Vein endothelial cell (primary cell): ENCODE measurements around the gene WDR76. TPM values are rescaled to one million over a fixed set of nuclear protein-coding genes. Genes with fewer than 3 reads are reported as not detected.

Source experiments
- small RNA-seq: library from RNA; depleted of rRNA; stranded (forward); fragments of <200 nt; gene quantifications from one replicate; pipeline ENCODE3, GENCODE V24; 2012
- total RNA-seq: library from RNA; depleted of rRNA; stranded (reverse); fragments of >200 nt; gene quantifications from 2 replicates; pipeline ENCODE4 v1.2.3, GENCODE V29; 2012

The WDR76 gene
- 10.1 and 28.7 TPM in 2 replicates for total RNA-seq

DNA sequence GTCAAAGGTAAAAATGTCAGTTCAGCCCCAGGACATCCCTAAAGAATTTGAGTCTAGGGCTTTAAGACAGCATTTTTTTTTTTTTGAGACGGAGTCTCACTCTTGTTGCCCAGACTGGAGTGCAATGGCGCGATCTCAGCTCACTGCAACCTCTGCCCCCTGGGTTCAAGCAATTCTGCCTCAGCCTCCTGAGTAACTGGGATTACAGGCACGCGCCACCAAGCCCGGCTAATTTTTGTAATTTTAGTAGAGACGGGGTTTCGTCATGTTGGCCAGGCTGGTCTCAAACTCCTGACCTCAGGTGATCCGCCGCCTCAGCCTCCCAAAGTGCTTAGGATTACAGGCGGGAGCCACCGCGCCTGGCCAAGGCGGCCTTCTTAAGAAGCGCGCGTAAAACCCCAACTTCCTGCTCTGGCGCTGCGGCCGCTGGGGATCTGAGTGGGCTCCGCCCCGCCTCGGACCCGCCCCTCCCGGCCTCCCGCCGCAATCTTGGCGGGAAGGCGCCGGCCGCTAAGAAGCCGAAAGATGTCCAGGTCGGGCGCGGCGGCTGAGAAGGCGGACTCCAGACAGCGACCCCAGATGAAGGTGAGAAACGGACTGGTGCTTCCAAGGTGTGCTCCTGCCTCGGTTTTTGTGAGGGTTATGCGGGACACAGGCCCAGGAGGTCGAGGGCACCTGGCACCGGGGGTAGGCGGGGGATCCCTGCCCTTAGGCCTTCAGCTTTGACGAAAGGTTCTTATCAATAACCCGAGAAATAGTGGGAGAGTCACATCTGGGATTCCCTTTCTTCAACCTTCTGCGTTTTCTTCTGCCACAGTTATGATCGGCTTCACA, at the start of gene WDR76:
Gene WDR76 (plus strand): TSS at position 495 of the 834 bp plus-strand sequence. CDS start 31 bp downstream, at position 526.

DNA sequence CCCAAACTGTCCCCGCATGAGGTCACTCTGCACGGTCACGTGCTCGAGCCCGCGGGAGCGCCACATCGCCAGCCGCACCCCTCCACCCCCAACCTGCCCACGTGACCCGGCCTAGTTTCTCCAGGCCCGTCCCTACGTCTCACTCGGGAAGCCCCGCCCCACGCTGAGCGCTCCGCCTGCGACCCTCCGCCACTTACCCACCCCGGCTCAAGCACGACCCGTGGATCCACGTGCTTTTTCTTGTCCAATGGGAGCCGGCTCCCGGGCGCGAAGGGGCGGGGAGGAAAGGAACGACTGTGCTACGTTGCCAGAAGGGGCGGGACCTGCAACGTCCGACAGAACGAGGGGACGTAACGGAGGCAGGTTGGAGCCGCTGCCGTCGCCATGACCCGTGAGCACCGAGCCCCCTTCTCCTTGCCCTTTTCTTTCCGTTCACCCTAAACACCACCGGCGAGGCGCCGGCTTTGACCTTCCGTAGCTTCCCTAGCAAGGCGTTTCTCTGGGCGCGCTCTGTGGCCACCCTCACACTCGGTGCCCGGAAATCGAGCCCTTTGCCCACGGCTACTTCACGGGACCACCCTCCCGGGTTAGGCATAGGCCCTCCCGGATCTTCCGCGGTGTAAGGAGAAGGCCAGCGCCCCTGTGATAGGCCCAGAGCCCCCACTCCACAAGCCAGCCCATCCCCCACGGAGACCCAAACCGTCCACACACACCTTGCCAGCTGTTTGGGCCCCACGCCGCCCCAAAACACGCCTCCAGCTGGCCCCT, 34.6 kb upstream of the WDR76 start, which contains the start of gene SERF2:
Gene SERF2 (plus strand): TSS at position 328 of the 768 bp plus-strand sequence. CDS start 57 bp downstream, at position 385.

DNA sequence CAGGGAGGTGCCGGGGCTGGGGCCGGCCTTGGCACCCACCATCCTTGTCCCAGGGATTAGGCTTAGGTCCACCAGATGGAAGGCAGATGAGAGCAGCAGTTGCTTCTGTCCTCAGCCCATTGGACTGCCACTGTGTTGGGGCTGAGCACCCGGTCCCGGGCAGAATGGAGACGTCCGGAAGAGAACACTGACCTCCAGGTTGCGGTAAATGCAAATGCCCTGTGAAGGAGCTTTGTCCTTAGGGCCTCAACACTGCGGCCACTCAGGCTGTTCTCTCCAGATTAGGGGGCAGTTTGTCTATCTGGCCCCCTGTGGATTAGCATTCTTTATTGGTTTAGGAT, 26.9 kb upstream of the WDR76 start, which contains the start of gene SERINC4:
Gene SERINC4 (minus strand): TSS at position 276 of the 341 bp plus-strand sequence. CDS start 234 bp downstream, at position 42.

DNA sequence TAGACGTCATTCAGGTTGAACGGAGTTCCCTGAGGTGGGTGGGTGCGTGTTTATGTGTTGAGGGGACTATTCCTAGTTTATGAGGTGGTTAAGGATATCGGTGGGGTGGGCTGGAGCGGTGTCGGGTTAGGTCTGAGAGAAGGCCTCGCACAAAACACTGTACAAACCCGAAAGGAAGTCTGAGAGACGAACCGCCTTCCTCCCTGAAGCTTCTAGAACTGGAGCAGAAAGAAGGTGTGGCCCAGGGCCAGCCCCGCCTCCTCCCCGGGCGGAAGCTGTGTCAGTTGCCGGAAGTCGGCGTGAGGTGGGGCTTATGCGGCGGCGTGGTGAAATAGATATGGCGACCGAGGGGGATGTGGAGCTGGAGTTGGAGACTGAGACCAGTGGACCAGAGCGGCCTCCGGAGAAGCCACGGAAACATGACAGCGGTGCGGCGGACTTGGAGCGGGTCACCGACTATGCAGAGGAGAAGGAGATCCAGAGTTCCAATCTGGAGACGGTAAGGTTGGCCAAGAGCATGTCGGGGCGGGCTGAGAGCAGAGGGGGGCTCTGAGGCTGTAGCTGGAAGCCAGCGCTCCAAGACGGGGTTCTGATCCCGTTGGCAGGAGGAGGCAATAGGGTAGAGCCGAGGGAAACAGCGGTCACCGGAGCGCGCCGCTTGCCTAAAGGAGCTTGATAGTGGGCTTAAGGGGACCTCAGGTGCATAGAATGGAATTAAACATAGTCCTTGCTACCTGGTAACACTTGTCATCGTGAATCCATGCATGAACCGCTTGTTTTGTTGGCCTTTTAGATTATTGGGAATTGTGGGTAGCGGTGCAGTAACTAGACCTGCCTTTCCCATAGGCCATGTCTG, 26.3 kb upstream of the WDR76 start, which contains the start of gene HYPK:
Gene HYPK (plus strand): TSS at position 314 of the 856 bp plus-strand sequence. CDS start 24 bp downstream, at position 338.

DNA sequence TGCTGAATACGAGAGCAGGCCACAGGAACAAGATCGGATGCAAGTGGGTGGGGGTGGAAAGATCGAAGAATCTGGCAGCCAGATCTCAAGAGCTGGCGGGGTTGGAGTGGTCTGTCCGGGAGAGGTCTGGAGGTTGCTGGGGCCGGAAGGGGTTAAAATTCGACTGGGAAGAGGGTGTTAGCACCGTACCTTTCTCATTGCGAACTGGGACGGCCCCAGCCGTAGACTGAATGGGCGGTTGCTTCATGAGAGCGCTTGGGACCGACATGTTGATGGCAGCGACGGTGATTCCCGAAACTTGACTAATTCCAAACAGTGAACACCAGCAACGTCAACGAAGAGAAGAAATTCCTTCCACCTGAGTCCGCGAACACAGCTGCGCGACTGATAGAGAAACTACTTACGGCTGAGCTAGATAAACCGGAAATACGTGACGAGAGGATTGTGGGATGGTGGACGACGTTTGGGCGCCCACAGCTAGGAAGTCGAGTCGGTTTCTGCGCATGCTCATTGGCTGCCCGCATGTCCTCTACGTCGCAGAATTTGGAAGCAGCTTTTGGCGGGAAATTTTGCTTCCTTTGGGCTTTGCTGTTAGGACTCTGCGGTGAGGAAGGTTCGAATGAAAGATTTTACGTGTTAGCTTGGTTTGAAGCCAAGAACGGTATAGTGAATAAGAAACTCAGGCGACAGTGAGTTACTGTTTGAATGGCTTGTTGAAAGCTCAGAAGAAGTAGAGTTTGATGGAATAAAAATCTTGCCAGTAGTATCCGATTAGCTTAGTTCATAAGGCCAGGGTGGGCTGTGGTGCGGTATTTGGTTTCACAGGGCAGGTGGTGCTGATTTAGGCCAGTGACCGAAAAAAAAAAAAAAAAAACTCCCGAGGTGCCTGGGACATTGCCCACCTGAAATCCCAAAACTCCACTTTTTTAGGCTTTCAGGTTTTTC, 2.2 kb upstream of the WDR76 start, which contains the start of gene MFAP1:
Gene MFAP1 (minus strand): TSS at position 389 of the 945 bp plus-strand sequence. CDS start 121 bp downstream, at position 268.

Small RNAs within 50 kb of the gene (small RNA-seq; reads per million reads assigned to genes)
- gene MIR1282: not detected
- not detected for gene RF00019

Other genes starting within 250 kb of the WDR76 start
- 39.2 and 64.1 TPM in 2 replicates for gene PPIP5K1, start 236.8 kb upstream of the WDR76 start, total RNA-seq
- gene CKMT1B, start 233.0 kb upstream of the WDR76 start, total RNA-seq: not detected in 2 replicates
- gene STRC, start 208.2 kb upstream of the WDR76 start, total RNA-seq: not detected in 2 replicates
- 0.48 and 1.6 TPM in 2 replicates for gene CATSPER2, start 178.2 kb upstream of the WDR76 start, total RNA-seq
- not detected in 2 replicates for gene CKMT1A, start 133.1 kb upstream of the WDR76 start, total RNA-seq
- gene PDIA3, start 80.6 kb upstream of the WDR76 start, total RNA-seq: 192 and 220 TPM in 2 replicates
- 1.5 and 3.6 TPM in 2 replicates for gene ELL3, start 50.0 kb upstream of the WDR76 start, total RNA-seq
- gene SERF2, start 34.7 kb upstream of the WDR76 start, total RNA-seq: 444 and 550 TPM in 2 replicates
- gene SERINC4, start 26.8 kb upstream of the WDR76 start, total RNA-seq: under 0.01 TPM in 1 of 2 replicates, not detected in the other
- 3.6 and 5.0 TPM in 2 replicates for gene HYPK, start 26.4 kb upstream of the WDR76 start, total RNA-seq
- 18.0 and 21.0 TPM in 2 replicates for gene MFAP1, start 2.3 kb upstream of the WDR76 start, total RNA-seq